CD4-positive, alpha-beta T cell treated with Interleukin-15 for 1 hour (primary cell): ENCODE measurements around the gene QSOX1.

Experiments
- DNase-seq: peaks from one replicate; pipeline ENCODE4 v3.0.0-alpha.2; 2020

QSOX1 gene

GRCh38 chr1:180170546-180171151 is 16.0 kb downstream of the QSOX1 start:
- no peak for DNase-seq

DNA sequence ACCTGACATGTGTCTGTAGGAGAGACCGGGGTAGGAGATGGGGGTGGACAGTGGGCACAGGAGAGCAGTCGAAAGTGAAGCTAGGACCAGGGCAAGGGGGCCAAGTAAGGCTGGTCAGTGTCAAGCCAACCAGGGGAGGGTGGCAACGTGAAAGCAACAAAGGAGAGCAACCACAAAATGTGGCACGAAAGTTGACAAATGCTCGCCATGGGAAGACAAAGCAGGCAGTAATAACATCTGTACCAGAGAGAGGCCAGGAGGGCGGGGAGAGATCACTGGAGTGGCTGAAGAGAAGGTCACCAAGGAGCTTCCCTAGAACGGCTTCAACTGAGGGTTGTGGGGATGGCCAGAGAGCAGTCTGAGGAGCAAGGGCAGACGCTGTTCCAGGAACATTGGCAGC is 17.0 kb downstream of the QSOX1 start:
- DNase-seq = peak; percentile 12

- no peak for DNase-seq
Observed at GRCh38 chr1:180173451-180173850, 18.8 kb downstream of the QSOX1 start.

- DNase-seq = no peak
Observed at GRCh38 chr1:180173952-180174351, 19.3 kb downstream of the QSOX1 start.

- DNase-seq = no peak
Observed at GRCh38 chr1:180175291-180175690, 20.6 kb downstream of the QSOX1 start.

DNA sequence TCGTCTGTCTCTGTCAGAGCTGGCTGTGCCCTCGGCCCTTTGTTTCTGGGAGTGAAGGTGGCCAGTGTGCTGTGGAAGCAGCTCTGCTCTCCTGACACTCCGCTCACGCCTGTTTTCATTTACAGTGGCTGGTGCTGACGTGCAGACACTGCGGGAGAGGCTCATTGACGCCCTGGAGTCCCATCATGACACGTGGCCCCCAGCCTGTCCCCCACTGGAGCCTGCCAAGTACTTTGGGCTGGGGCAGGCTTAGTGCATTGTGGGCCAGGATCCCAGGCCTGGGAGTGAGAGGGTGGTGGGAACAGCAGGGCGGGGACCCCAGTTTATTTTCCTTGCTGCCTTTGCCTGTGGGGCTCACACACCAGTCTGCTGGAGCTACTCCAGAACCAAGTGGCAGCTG is 21.1 kb downstream of the QSOX1 start:
- DNase-seq = no peak

DNA sequence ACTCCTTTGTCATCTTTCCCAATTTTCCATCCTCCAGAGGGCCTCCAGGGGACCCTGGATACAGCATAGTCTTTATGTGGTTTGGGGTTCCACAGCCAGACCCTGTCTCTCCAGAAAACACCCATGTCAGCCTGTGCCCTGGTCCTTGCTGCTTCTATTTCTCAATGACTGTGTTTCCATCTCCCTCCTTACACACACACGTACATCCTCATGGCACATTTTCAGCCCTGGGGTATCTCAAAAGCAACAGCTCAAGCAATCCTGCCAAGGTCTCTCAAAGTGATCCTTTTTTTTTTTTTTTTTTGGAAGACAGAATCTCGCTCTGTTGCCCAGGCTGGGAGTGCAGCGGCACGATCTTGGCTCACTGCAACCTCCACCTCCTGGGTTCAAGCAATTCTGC is 22.3 kb downstream of the QSOX1 start:
- DNase-seq = no peak

DNA sequence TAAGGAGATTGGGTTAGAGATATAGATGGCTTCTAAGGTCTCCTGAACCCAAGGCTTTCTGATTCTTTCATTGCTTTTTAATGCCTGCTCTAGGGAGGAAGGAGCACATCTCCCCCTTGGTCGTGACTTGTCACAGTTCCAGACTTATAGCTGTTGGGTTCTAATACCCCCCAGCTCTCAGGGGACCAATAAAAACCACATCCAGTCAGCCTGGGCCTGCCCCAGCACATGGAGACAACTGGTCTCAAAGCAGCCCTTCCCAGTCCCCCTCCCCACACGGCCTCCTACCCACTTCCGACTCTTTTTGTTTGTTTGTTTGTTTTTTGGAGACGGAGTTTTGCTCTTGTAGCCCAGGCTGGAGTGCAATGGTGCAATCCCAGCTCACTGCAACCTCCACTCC is 23.3 kb downstream of the QSOX1 start:
- no peak for DNase-seq

- peak; percentile 39 for DNase-seq
Observed at GRCh38 chr1:180178511-180179161, 24.0 kb downstream of the QSOX1 start.

GRCh38 chr1:180179162-180179957 is 24.7 kb downstream of the QSOX1 start:
- DNase-seq = no peak

- no peak for DNase-seq
Observed at GRCh38 chr1:180181048-180181447, 26.4 kb downstream of the QSOX1 start.

DNA sequence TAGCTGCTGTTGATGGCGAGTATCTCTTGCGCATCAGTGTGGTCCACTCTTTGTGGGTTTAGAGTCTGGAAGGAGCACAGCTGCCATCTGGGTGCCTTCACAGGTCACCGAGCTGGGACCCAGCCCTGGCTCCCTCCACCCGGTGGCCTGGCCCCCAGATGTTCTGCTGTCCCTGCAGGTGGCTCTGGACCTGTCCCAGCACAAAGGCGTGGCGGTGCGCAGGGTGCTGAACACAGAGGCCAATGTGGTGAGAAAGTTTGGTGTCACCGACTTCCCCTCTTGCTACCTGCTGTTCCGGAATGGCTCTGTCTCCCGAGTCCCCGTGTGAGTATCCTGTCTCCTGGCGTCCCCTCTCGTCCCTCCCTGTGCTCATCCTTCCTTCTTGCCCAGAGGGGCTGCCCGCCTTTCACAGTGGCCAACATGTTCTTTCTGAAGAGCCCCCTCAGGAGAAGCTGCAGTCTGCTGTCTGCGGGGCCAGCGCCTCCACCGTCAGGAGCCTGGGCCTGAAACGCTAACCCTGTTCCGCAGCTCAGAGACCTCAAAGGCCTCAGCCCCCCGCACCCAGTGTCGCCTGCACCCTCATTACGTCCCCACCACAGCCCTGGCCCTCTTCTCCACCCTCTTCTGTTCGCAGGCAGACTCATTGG is 27.4 kb downstream of the QSOX1 start:
- DNase-seq = no peak

GRCh38 chr1:180182643-180183311 is 28.1 kb downstream of the QSOX1 start:
- no peak for DNase-seq

DNA sequence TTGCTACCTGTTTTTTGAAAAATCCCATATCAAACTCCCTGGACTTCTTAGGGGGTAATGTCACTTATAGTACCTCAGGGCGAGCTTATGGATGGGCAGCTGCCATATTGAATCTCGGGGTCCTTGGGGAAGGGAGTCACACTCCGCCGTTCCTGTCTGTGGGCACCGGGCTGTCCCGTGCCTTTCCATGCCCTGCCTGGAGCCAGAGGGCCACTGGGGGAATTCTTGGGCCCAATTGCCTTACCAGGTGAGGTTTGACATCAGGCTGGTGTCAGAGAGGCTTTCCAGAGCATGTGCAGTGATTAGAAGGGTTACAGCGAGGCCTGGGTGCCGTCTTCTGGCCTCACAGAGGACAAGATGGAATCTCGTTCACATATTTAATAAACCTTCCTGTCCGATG is 28.8 kb downstream of the QSOX1 start:
- DNase-seq = no peak

DNA sequence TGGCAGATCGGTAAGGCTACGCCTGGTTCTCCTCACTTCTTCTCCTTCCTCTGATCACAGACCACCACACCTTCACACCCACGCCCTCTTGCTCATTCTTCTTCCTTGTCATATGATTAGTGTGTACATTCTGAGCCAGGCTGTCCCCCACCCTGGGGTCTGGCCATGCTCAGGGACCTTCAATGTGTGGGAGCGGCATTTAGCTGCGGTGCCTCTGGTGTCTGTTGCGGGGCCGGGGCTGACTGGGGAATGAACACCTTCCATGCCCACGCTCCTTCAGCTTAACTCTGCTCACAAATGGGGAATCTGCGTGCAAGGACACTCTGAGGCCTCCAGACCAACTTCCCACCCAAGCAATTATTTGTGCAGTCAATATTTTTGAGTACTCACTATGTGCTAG is 29.4 kb downstream of the QSOX1 start:
- DNase-seq = no peak

GRCh38 chr1:180185281-180185680 is 30.6 kb downstream of the QSOX1 start:
- DNase-seq = no peak

GRCh38 chr1:180185971-180186645 is 31.4 kb downstream of the QSOX1 start:
- DNase-seq = no peak

- no peak for DNase-seq
Observed at GRCh38 chr1:180186831-180187230, 32.2 kb downstream of the QSOX1 start.

GRCh38 chr1:180187626-180188025 is 33.0 kb downstream of the QSOX1 start:
- DNase-seq = no peak

- DNase-seq = no peak
Observed at GRCh38 chr1:180188091-180188506, 33.4 kb downstream of the QSOX1 start.

DNA sequence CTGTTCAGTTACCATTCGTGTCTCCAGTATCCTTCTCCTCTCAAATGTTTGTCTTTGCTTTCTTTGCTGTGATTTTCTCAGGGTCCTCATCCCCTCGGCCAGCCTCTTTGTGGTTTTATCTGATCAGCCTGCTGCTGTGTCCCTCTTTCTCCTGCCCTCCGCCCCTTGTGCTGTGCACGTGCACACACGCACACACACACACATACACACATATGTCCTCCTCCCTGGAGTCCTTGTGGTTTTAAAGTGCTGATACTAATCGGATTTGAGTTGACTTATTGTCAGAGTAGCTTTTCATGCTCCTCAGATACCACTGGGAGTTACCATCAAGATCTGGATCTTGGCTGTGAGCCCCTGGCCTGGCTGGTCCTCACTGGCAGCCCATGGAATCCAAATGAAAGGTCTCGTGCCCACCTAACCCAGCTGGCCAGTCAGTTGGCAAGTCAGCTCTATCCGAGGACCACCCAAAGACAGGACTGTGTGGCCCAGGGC is 34.1 kb downstream of the QSOX1 start:
- no peak for DNase-seq

- DNase-seq = no peak
Observed at GRCh38 chr1:180190091-180190490, 35.4 kb downstream of the QSOX1 start.
